Measurements from ENCODE around the gene FBXO15. TPM values are rescaled to one million over a fixed set of nuclear protein-coding genes. Genes with fewer than 3 reads are reported as not detected.

FBXO15 gene
- total and polyA plus RNA-seq, 2 of the 8 experiments (the other 6 are each of a cell fraction or from before 2014, with no cell fraction given) = 0.84 to 0.85 TPM

- Histone ChIP-seq H3K9me3 (ENCODE audit: insufficient read depth in 2 of 2, low read depth in 1 of 2, low read length in 1 of 2) (no peaks in the 10 kb centered on the region), H3K4me3 (ENCODE audit: extremely low read depth in 1 of 4, insufficient read depth in 2 of 4, low read depth in 3 of 4, low read length in 4 of 4) (no peak overlapping the region), H3K56ac (replicated peaks; ENCODE audit: insufficient read length, low read depth, low read length) (no peak overlapping the region), H3K4ac (replicated peaks; ENCODE audit: insufficient read length, low read depth, low read length) (no peak overlapping the region), H3K79me2 (ENCODE audit: control insufficient read depth in 1 of 2, insufficient read depth in 2 of 2, low read length in 2 of 2) (no peaks in the 10 kb centered on the region), H3K14ac (ENCODE audit: insufficient read length) (no peak overlapping the region), H3K36me3 (ENCODE audit: control insufficient read depth in 2 of 4, insufficient read depth in 4 of 4, low read length in 3 of 4) (no peaks in the 10 kb centered on the region), H3K9ac (replicated peaks in 1 of 4; ENCODE audit: extremely low read depth in 1 of 4, low read depth in 3 of 4, low read length in 3 of 4) (no peak overlapping the region), H2BK12ac (ENCODE audit: low read depth, low read length) (no peak overlapping the region), H4K5ac (ENCODE audit: insufficient read length, low read depth, low read length) (no peak overlapping the region), H2AK5ac (ENCODE audit: low read depth, low read length) (no peak overlapping the region), H3K4me2 (ENCODE audit: insufficient read depth in 1 of 2, low read depth in 2 of 2, low read length in 2 of 2) (no peak overlapping the region), H3K79me1 (ENCODE audit: low read depth, low read length) (no peaks in the 10 kb centered on the region), H2AFZ (ENCODE audit: low read length) (peak overlapping the region; percentile 7; the same call in 1 of the 2 replicates), H3K18ac (ENCODE audit: extremely low read depth, low read length) (no peak overlapping the region), H3K27ac (ENCODE audit: low read depth, low read length) (no peak overlapping the region), H3K27me3 (replicated peaks in 1 of 4; ENCODE audit: control insufficient read depth in 3 of 4, extremely low read depth in 1 of 4, insufficient read depth in 3 of 4, low read length in 3 of 4) (no peaks in the 10 kb centered on the region), H2BK5ac (ENCODE audit: low read depth, low read length) (no peak overlapping the region), H2BK120ac (replicated peaks; ENCODE audit: low read depth, low read length) (no peak overlapping the region), H3K23ac (ENCODE audit: insufficient read length) (no peak overlapping the region), H3K4me1 (replicated peaks in 1 of 4; ENCODE audit: control insufficient read depth in 3 of 4, insufficient read depth in 4 of 4, low read length in 3 of 4) (peaks cover 0 to 2% (median 0%) of the 10 kb centered on the region in 4 experiments; a peak in 2 of 7 replicates), H2BK20ac (ENCODE audit: low read length) (no peak overlapping the region), H3K23me2 (ENCODE audit: low read depth, low read length) (no peaks in the 10 kb centered on the region; the same call in 1 of the 2 replicates), H4K91ac (replicated peaks; ENCODE audit: insufficient read length, low read length) (no peak overlapping the region), H4K8ac (ENCODE audit: extremely low read depth, insufficient read depth, low read length) (peak overlapping the region; percentile 31; the same call in 1 of the 2 replicates), H4K20me1 (replicated peaks in 1 of 2; ENCODE audit: control insufficient read depth in 1 of 2, insufficient read depth in 2 of 2, low read length in 2 of 2) (no peaks in the 10 kb centered on the region), H2BK15ac (ENCODE audit: low read length) (no peak overlapping the region)
- ChIA-PET CTCF (ENCODE audit: partially characterized antibody) (interaction anchor here (1.7 kb wide), 1 partner anchor 13 kb away, joined by 4 read pairs; no protein-coding TSS in a partner anchor), POLR2A (ENCODE audit: partially characterized antibody) (no interaction called here)
- FAIRE-seq = no peak
- no peak for DNase-seq (ENCODE audit: low read depth in 1 of 2, low spot score in 2 of 2)
- WGBS, 2 experiments (ENCODE audit: extremely low coverage in 1 of 2, insufficient coverage in 1 of 2, insufficient read length in 1 of 2, insufficient replicate concordance in 2 of 2, low coverage in 1 of 2, low lambda C conversion rate in 2 of 2, missing lambda C conversion rate in 1 of 2) = 88% methylated on average over 13 of the region's 13 CpGs; no CpG with 5 or more reads in 1 of the 2 experiments
- TF ChIP-seq, protein P1, sequence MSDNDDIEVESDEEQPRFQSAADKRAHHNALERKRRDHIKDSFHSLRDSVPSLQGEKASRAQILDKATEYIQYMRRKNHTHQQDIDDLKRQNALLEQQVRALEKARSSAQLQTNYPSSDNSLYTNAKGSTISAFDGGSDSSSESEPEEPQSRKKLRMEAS (IDR thresholded peaks at IDR 0.05) = no peak
- TF ChIP-seq JUN (IDR thresholded peaks at IDR 0.05; ENCODE audit: low read depth, low read length) = no peak
- no peak for TF ChIP-seq SUZ12 (IDR thresholded peaks at IDR 0.05; ENCODE audit: low read length)
- no peak for TF ChIP-seq TCF12 (IDR thresholded peaks at IDR 0.05; ENCODE audit: low read depth, low read length)
- TF ChIP-seq CREB1 (IDR thresholded peaks at IDR 0.05) = no peak
- TF ChIP-seq ASH2L (IDR thresholded peaks at IDR 0.05; ENCODE audit: low read length) = no peak
- TF ChIP-seq SP4 (IDR thresholded peaks at IDR 0.05; ENCODE audit: low read length) = no peak
- no peak for TF ChIP-seq GTF2F1 (IDR thresholded peaks at IDR 0.05; ENCODE audit: borderline replicate concordance, low read depth, low read length)
- no peak for TF ChIP-seq CTBP2 (IDR thresholded peaks at IDR 0.05; ENCODE audit: borderline replicate concordance, insufficient read depth, insufficient read length, low read length)
- TF ChIP-seq POLR2AphosphoS5 (IDR thresholded peaks at IDR 0.05; ENCODE audit: low read depth, low read length) = no peak
- no peak for TF ChIP-seq KDM5A (IDR thresholded peaks at IDR 0.05; ENCODE audit: low read length)
- TF ChIP-seq EGR1 (IDR thresholded peaks at IDR 0.05; ENCODE audit: borderline replicate concordance, low read depth, low read length) = no peak
- no peak for TF ChIP-seq POLR2A (IDR thresholded peaks at IDR 0.05; ENCODE audit: control extremely low read depth in 1 of 2, low read depth in 2 of 2, low read length in 2 of 2)
- no peak for TF ChIP-seq HDAC6 (IDR thresholded peaks at IDR 0.05; ENCODE audit: low read depth, low read length)
These were observed 78.2 kb downstream of the FBXO15 start for GRCh38 chr18:74069178-74070050.
